ENCODE results near the gene EID3.
"Not testable (repeated sequence)": the region's sequence is repeated elsewhere in the genome, so short reads cannot be mapped to it uniquely, and the experiment has no call there.

GRCh38 chr12:104328278-104328677, 24.7 kb downstream of the EID3 start:
- not testable (repeated sequence) for TF ChIP-seq POLR2A (IDR thresholded peaks at IDR 0.05; ENCODE audit: low read length); GATA1 (IDR thresholded peaks at IDR 0.05; ENCODE audit: low read depth, low read length)

All from erythroblast (primary cell).